Limb (tissue), 2 donors: ENCODE measurements around the gene PKP1.
A peak's percentile ranks its signal among the peaks of the same experiment; 100 is the strongest.

Source experiments
- DNase-seq, 2 donors: peaks; one replicate each; pipeline ENCODE4 v3.0.0-alpha.2; 2016; ENCODE audit errors: extremely low spot score in 2 of 2

PKP1 gene

DNA sequence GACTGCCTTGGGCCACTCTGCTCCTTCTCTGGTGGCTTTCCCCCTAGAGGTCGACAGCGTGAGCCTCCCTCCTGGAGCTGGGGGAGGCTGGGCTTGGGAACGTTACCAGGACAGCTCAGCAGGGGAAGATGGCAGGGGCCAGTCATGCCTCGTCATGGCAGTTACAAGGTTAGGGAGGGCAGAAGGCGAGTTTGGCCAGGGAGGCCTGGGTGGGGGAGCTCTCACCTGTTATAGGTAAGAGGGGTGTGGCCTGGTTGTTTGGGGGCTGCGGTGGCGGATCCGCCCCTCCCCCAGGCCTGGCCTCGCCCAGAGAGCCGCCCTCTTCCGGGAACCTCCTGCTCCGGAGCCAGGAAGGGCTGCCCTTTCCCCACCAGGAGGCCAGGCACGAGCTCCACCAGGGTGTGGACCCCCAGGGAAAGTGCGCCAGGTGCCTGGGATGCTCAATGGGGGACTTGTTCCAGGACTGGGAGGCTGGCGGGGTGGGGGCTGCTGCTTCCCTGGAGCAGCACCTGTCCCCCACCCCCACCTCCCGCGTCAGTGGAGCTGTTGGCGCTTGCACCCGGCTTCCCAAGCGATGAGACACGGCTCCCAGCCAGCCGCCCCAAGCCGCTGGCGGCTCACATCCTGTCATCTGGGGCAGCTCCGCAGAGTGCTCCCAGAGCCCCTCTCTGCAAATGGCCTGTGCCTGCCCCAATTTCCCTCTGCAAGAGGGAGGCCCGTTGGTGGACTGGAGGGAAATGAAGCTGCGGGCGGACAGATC, 23.6 kb upstream of the PKP1 start:
- peak in 1 of 2 donors; percentile 52 for DNase-seq

- peak; percentile 25 to 47 for DNase-seq
These were observed 23.1 kb upstream of the PKP1 start for GRCh38 chr1:201260236-201260590.

DNA sequence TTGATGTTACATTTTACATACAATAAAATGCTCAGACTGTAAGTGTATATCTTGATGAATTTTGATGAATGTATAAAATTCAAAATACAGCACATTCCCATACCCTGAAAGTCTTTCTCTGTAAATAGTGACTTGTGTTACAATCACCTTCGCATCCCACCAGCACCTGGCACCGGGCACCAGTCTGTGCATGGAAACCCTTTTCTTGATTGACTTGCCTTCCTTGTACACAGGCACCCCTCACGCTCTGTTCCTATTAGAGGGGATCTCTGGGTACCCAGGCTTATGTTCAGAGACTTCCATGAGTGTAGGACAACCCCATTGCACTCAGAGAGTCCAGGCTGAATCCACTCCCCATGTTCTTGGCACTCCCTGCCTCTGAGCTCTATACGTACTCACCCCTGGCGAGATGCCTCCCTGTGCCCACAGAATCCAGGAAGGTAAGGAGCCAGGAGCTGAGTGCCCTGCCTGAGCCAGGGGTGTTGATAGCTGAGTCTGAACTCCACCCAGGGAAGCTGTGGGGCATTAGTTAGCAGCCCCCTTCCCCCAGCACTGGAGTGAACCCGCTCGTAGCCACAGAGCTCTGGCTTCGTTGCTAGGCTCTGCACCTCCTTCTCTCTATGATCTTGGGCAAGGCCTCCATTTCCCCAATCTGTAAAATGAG, 22.5 kb upstream of the PKP1 start:
- DNase-seq, result peak in 1 of 2 donors; percentile 12

- DNase-seq, result peak in 1 of 2 donors; percentile 17
These were observed 21.3 kb upstream of the PKP1 start for GRCh38 chr1:201261771-201262547.

DNA sequence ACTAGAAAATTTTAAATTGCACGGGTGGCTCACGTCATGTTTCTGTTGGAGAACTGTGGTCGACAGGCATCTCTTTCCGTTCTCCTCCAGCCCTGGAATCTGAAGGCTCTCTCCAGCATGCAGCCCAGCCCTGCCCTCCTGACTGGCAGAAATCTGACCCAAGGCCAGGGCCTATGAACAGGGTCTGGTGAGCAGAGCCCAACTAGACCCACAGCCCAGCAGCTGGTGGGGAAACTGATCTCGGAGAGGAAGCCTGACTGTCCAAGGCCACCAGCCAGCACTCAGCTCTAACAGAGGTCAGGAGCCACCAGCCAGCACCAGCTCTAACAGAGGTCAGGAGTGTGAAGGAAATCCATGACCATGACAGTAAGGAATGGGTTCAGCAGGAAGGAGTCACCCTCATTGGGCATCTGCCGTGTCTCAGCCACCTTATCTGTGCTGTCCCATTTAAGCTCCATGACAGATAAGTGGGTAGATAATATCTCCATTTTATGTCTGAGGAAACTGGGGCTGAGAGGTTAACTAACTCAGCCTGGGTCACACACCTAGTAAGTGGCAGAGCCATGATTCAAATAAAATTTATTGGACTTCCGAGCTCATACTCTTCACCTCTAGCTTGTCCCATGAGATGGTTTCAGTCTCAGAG, 20.2 kb upstream of the PKP1 start:
- peak in 1 of 2 donors; percentile 9 for DNase-seq

DNA sequence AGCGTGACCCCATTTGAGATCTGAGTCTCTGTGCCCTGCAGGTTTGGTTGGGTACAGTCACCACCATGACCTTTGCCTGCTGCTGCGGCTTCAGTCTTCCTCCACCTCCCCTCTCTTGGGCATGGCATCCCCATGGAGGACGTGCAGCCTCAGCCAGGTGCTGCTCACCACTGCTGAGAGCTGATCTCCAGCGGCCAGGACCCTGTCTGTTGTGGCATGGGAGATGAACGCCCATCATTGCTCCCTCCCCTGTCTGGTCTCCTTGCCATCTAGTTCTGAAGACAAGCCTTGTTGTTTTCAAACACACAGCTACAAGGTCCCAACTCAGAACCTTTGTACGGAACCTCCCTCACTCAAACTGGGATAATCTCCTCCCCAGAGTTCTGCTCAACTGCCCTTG, 19.2 kb upstream of the PKP1 start:
- DNase-seq, result peak in 1 of 2 donors; percentile 15

DNA sequence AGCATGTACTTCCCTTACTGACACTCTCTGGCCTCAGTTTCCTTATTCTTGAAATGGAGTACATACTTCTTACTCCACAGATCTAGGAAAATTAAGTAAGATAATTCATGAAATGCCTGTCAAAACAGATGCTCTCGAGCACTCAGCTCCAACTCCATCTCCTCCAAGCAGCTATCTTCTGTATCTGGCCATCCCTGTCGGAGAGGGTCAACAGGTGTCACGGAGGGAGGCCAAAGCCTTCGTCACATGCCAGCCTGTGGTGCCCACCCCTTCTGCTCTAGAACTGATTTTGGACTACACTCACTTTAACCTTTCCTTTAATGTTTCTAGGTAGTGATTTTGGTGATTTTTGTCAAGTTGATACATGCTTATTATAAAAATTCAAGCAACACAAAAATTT, 18.8 kb upstream of the PKP1 start:
- peak in 1 of 2 donors; percentile 7 for DNase-seq

- DNase-seq, result no peak
These were observed 17.6 kb upstream of the PKP1 start for GRCh38 chr1:201265756-201266155.

- no peak for DNase-seq
These were observed 17.0 kb upstream of the PKP1 start for GRCh38 chr1:201266276-201266675.

DNA sequence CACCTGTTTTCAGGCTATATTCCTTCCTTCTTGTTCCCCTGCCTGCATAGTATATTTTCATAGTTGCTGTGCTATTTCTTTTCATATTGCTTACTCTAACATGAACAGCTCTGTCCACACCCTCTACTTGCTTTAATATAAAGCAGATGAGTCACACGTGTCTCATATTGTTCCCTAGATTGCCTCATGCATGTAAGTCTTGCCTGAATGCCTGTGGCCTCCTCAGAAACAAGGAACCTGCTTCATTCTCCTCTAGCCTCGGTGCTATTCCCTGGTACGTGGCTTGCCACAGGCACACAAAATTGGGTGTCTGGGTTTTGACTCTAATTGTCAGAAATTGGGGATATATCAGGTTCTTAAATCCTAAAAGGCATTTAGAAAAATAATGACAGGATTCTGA, 16.5 kb upstream of the PKP1 start:
- peak; percentile 8 to 26 for DNase-seq

GRCh38 chr1:201267481-201268229, 15.7 kb upstream of the PKP1 start:
- peak in 1 of 2 donors; percentile 6 for DNase-seq

DNA sequence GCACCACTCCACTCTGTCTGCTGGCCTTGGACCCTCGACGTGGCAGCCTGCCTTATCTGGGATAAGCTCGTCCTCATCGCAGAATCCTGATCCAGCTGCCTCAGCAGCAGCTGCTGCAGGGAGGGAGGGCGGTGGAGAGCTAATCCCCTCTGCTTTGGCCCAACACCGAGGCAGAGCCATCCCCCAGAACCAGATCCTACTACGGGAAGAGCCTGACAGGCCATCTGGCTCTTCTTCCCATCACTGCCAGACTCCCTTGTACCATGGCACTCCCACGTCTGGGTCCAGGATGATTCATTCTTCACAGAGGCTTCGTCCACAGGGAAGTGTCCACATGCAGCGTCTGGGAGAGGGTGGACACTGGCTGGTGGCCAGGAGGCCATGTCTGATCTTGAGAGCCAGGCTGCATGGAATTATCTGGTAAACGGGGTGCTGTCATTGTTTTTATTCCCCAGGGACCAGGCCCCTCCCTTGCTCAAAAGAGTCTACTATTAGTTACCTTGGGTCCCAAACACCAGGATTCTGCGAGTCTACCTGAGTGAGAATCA, 14.6 kb upstream of the PKP1 start:
- DNase-seq, result peak; percentile 59 to 74

- peak in 1 of 2 donors; percentile 23 for DNase-seq
These were observed 14.0 kb upstream of the PKP1 start for GRCh38 chr1:201269281-201269680.

DNA sequence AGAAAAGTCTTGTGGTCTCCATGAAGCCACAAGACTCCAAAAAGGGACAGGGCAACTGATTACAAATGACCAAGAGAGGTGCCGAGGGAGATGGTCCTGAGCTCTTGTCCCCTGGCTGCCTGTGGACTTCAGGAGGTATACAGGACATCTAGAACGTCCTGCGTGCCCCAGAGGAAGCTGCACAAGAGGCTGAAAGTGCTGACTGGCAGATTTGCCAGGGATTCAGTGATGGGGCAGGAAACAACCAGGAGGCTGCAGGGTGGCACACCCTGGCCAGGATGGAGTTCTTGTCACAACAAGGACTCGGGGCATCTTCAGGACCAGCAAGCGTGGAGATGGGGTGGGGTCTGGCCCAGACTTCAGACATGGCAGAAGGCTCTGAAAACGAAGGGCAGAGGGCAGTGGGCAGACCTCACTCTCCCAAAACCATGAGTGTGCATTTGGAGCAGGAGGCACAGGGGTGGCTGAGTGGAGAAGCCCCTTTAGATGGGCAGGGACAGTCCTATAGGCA, 13.4 kb upstream of the PKP1 start:
- peak in 1 of 2 donors; percentile 10 for DNase-seq

- peak in 1 of 2 donors; percentile 13 for DNase-seq
These were observed 12.5 kb upstream of the PKP1 start for GRCh38 chr1:201270616-201271390.

DNA sequence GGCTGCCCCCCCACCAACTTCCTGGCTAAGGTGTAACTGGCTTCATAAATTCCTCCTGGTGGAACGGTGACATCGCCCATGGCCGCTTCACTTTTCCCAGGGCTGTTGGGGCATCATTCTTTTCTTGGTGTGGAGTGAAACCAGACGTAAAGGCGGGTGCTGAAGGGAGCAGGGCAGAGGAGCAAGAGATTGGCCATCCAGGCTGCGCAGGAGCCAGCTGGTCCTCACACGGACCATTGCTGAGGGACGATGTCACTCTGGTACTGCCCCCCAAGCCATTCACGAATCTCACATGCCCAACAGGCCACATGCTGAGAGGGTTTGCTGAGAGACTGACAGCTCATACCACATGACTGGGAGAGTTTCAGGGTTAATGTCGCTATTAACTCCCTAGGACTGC, 10.5 kb upstream of the PKP1 start:
- DNase-seq, result no peak

GRCh38 chr1:201274616-201275252, 8.6 kb upstream of the PKP1 start:
- no peak for DNase-seq

DNA sequence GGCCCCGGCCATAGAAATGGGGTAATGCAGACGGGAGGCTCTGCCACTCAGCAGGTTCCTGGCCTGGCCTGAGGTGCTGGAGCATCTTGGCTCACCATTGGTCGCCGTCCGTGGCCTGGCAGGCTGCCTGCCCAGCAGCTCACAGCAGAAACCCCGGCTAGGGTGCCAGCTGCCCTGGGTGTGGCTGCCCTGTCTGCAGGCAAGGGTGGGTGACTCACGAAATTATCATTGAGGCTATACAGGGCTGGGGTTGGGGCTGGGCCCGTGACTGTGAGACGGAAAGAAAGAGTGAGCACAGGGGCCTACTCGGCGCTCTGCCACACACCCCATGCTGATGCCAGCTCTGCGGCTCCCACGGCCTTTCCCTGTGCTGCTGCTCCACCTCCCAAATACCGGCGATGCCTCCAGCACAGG, 8.0 kb upstream of the PKP1 start:
- DNase-seq, result no peak

- no peak for DNase-seq
These were observed 6.4 kb upstream of the PKP1 start for GRCh38 chr1:201276891-201277290.
